Small intestine (tissue), 7 donors: ENCODE results near the gene IGSF21. TPM values are rescaled to one million over a fixed set of nuclear protein-coding genes. Genes with fewer than 3 reads are reported as not detected.
A peak's percentile ranks its signal among the peaks of the same experiment; 100 is the strongest.

Experiments
- DNase-seq, 2 donors: peaks; one replicate each; pipeline versions ENCODE4 v3.0.0 to v3.0.0-alpha.2; 2013
- FAIRE-seq: peaks from 2 replicates; lab custom pipeline; 2012; peaks lifted over from hg19 to GRCh38; lab: Jason Lieb, UNC
- H3K27ac ChIP-seq, 3 donors: one replicate each; pipeline ENCODE4 v1.5.1; 2013; ENCODE audit warnings: low read length in 2 of 3, mild to moderate bottlenecking in 2 of 3, control low read depth in 1 of 3, inconsistent platforms in 1 of 3, low read depth in 1 of 3, moderate library complexity in 1 of 3
- H3K27me3 ChIP-seq, 3 donors: one replicate each; pipeline ENCODE4 v1.6.1; 2013; ENCODE audit warnings: low read length in 3 of 3, inconsistent platforms in 1 of 3; ENCODE audit not compliant: control insufficient read depth in 3 of 3, insufficient read depth in 3 of 3
- H3K36me3 ChIP-seq, 3 donors: one replicate each; pipeline ENCODE4 v1.6.1; 2013; ENCODE audit warnings: low read length in 3 of 3, inconsistent platforms in 1 of 3, low read depth in 1 of 3, mild to moderate bottlenecking in 1 of 3, moderate library complexity in 1 of 3; ENCODE audit not compliant: control insufficient read depth in 3 of 3, insufficient read depth in 2 of 3
- H3K4me1 ChIP-seq, 3 donors: one replicate each; pipeline ENCODE4 v1.6.1; 2013; ENCODE audit warnings: low read length in 2 of 3, inconsistent platforms in 1 of 3, low read depth in 1 of 3, mild to moderate bottlenecking in 1 of 3, moderate library complexity in 1 of 3; ENCODE audit not compliant: control insufficient read depth in 3 of 3, insufficient read depth in 2 of 3
- H3K4me3 ChIP-seq, 3 donors: one replicate each; pipeline ENCODE4 v1.5.1; 2013; ENCODE audit warnings: low read length in 3 of 3, control low read depth in 1 of 3, inconsistent platforms in 1 of 3, low read depth in 1 of 3, mild to moderate bottlenecking in 1 of 3, moderate library complexity in 1 of 3
- H3K9me3 ChIP-seq, 2 donors: one replicate each; pipeline ENCODE4 v1.6.1; 2013; ENCODE audit warnings: low read depth in 1 of 2, low read length in 1 of 2; ENCODE audit not compliant: control insufficient read depth in 2 of 2, insufficient read depth in 1 of 2
- WGBS, 3 donors: extraction: QIAGEN DNeasy Blood & Tissue Kit; methylation state at CpG; one replicate each; pipeline ENCODE4 v1.1.7; 2013; 5-methylcytosine and 5-hydroxymethylcytosine counted together
- polyA plus RNA-seq, 4 donors: library from polyadenylated mRNA; stranded (reverse) in 3 of 4; unstranded in 1 of 4; fragments of 200-250 nt in 3 of 4; fragments of 120-200 nt in 1 of 4; gene quantifications; one replicate each; pipeline versions ENCODE4 v1.2.1 to v1.2.3, GENCODE V29; 2013
- donor health status: healthy with polysubstance abuse.
- donor health status: control.
- donor health status: control.
- donor health status: Bipolar disorder and iron deficiency.
- donor health status: healthy.

The IGSF21 gene
- polyA plus RNA-seq, 4 donors = 0.18 to 0.38 TPM; not detected in 2

DNA sequence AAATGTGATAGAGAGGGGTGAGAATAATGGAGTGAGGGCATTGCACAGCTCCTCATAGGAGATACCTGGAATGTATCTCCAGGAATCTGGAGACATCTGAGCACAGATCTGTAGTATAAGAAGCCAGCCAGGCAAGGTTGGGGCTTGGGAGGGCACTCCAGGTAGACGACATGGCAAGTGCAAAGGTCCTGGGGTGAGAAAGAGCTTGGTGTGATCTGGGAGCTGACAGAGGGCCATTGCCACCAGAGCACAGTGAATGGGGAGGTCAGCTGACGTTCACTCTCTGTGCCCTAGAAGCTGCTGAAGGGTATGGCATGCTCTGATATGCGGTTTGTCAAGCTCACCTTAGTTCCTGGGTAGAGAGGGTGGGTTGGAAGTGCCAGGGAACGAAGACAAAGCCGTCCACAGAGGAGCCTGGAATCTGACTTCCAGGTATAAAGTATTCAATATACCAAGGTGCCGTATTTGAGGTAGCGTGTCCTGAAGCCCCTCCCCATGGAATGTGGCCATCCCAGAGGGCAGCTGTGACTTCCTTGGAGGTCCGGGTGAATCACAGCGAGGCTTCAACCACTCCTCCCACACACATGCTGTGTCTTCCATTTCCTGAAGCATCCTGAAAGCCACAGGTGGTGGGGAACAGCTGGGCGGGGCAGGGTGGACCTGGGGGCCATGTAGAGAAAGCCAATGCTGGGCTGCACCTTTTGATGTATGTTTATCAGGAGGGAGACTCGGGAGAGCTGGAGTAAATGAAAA lies 190.5 kb downstream of the IGSF21 start:
- H3K4me1 ChIP-seq = no peaks in the 10 kb centered on the region
- DNase-seq (no peak), FAIRE-seq (no peak)
- H3K27me3 ChIP-seq = peaks cover 0 to 12% (median 12%) of the 10 kb centered on the region in 3 donors
- whole genome bisulfite sequencing, 3 donors = 28 to 36% (median 33%) methylated on average over 11 of the region's 11 CpGs
- no peaks in the 10 kb centered on the region for H3K36me3 ChIP-seq
- no peaks in the 10 kb centered on the region for H3K9me3 ChIP-seq
- H3K4me3 ChIP-seq = no peak overlapping the region
- H3K27ac ChIP-seq = no peak overlapping the region

DNA sequence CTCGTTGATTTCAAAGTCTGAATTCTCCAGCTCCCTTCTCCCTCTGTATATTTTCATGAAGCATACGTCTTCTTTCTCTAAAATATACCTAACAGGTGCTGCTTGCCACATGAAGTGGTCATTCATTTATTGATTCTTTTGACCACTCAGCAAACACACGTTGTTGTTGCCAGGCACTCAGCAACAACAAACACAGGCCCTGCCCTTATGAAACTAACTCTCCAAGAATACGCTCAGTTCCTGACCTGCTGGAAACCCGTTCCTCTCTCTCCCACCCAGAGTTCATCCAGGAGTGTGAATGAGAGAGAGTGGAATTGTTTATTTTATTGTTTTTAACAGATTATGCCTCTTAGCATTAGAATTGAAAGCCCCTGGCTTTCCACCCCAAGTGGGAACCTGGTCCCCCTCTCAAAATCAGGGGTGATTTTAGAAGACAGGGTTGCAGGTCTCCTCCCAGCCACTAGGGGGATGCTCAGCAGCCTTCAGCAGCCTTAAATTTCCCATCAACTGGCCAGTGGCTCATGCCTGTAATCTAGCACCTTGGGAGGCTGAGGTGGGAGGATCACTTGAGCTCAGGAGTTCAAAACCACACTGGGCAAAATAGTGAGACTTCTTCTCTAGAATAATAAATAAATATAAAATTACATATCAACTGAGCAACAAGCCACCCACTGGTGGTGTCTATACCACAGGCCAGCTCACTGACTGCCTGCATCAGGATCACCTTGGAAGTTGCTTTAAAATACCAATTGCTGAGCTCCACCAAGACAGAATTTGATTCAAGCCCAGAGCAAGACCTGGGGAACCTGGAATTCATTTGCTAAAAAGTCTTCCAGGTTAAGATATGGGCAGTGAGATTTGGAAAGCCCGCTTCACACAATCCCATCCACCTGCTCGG lies 192.1 kb downstream of the IGSF21 start:
- Histone ChIP-seq H3K9me3 (no peaks in the 10 kb centered on the region), H3K4me1 (no peaks in the 10 kb centered on the region), H3K4me3 (no peak overlapping the region), H3K36me3 (no peaks in the 10 kb centered on the region), H3K27ac (no peak overlapping the region), H3K27me3 (peaks cover 0 to 7% (median 4%) of the 10 kb centered on the region in 3 donors)
- peak; percentile 10 to 22 for DNase-seq
- no peak for FAIRE-seq
- 42 to 57% (median 47%) methylated on average over 7 of the region's 7 CpGs for WGBS, 3 donors

DNA sequence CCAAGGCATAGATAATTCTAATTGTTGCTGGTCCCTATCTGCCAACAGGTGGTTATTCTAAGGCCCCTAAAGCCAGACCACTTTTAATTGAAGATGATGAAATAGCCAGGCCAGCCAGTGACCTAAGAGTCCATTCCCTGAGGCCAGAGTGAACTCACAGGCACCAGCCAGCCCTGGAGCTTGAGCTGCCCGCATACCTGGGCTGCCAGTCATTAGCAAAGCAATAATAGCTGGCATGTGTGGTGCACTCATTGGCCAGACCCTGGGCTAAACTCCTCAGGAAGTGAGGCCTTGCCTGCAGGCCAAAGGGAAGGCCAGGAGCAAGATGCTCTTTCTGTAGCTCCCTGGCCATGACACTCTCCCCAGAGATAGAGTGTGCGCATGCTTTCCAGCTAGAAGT lies 192.8 kb downstream of the IGSF21 start:
- Histone ChIP-seq H3K36me3 (no peaks in the 10 kb centered on the region), H3K27ac (no peak overlapping the region), H3K4me3 (no peak overlapping the region), H3K9me3 (no peaks in the 10 kb centered on the region), H3K27me3 (peaks cover 0 to 7% (median under 1%) of the 10 kb centered on the region in 3 donors), H3K4me1 (no peaks in the 10 kb centered on the region)
- FAIRE-seq (no peak), DNase-seq (no peak)
- WGBS, 3 donors = 82 to 86% (median 85%) methylated on average over 2 of the region's 2 CpGs

DNA sequence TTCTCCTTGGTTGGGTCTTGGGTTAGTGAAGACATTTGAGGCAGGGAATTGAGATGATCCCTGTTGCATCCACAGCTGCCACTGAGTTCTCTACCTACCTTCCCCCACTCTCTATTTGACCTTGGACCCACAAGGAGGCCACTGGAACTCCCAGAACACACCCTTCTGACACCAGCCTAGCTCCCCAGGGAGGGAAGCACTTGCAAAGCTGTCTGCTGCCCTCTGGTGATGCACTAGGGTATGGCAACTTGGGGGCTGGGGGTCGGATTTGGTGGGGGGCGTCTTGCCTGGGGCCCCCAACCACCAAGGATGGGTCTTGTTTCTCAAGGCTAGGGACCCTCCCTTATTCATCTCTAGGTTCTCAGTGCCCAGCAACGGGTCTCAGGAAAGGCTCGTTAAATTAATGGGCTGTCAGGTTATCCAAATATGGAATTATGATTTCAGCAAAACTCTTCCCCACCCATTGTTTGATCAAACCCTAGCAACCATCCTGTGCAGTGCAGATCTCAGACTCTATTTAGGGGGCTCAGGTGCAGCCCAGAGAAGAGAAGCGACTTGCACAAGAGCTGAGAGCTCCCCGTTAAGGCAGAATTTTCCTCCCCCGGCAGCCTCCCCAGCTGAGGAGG lies 195.3 kb downstream of the IGSF21 start:
- FAIRE-seq (no peak), DNase-seq (no peak)
- Histone ChIP-seq H3K27me3 (peaks cover 0 to 5% (median 0%) of the 10 kb centered on the region in 3 donors), H3K27ac (no peak overlapping the region), H3K36me3 (no peaks in the 10 kb centered on the region), H3K9me3 (no peaks in the 10 kb centered on the region), H3K4me3 (no peak overlapping the region), H3K4me1 (no peaks in the 10 kb centered on the region)
- WGBS, 3 donors = 23 to 56% (median 36%) methylated on average over 7 of the region's 7 CpGs

DNA sequence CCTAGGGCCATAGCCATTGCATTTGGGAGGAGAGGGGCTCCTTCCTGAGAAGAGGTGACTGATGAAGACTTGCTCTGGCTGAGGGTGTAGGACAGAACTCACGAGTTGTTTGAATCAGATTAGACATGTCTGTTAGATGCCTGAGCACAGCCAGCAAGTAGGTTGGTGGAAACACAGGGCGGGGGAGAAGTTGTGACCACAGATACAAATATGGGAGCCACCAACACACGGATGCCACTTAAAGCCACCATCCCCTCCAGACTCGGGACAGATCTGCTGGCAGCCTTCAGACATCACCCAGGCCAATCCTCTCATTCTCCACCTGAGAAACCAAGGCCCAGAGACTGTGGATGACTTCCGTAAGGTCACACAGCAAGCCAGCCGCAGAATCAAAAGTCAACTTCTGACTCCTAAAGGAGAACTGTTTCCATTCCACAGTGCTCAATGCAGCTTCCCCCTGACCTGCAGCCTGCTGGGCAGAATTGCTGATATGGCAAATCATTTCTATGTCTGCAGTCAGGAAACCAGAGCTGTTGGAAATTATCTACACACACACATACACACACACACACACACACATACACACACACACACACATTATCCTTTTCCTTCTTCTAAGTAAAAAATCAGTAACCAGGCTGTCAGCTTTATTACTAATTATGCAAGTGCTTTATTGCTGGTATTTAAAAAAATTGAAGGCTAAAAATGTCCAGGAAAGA lies 196.7 kb downstream of the IGSF21 start:
- no peaks in the 10 kb centered on the region for H3K27me3 ChIP-seq
- H3K9me3 ChIP-seq = no peaks in the 10 kb centered on the region
- FAIRE-seq (no peak), DNase-seq (no peak)
- WGBS, 3 donors = 61 to 79% (median 68%) methylated on average over 6 of the region's 6 CpGs
- no peaks in the 10 kb centered on the region for H3K4me1 ChIP-seq
- H3K4me3 ChIP-seq = no peak overlapping the region
- H3K36me3 ChIP-seq = no peaks in the 10 kb centered on the region
- no peak overlapping the region for H3K27ac ChIP-seq

DNA sequence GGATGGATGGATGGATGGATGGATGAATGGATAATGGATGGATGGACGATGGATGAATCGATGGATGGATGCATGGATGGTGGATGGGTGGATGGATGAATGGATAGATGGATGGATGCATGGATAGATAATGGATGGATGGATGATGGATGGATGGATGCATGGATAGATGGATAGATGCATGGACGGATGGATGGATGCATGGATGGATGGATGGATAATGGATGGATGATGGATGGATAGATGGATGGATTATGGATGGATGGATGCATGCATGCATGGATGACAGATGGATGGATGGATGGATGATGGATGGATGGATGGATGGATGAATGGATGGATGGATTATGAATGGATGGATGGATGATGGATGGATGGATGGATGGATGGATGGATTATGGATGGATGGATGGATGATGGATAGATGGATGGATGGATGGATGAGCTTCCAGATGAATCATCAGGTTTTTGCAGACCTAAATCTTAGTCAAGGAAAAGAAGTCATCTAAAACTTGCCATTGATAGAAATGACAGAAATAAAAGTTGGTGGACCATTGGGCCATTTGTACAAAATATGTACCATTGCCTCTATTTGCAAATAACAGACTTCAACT lies 197.7 kb downstream of the IGSF21 start:
- Histone ChIP-seq H3K36me3 (no peaks in the 10 kb centered on the region), H3K27ac (no peak overlapping the region), H3K4me1 (no peaks in the 10 kb centered on the region), H3K9me3 (no peaks in the 10 kb centered on the region), H3K27me3 (no peaks in the 10 kb centered on the region), H3K4me3 (no peak overlapping the region)
- FAIRE-seq = no peak
- 83 to 88% (median 87%) methylated on average over 3 of the region's 3 CpGs for WGBS, 3 donors
- DNase-seq = no peak

DNA sequence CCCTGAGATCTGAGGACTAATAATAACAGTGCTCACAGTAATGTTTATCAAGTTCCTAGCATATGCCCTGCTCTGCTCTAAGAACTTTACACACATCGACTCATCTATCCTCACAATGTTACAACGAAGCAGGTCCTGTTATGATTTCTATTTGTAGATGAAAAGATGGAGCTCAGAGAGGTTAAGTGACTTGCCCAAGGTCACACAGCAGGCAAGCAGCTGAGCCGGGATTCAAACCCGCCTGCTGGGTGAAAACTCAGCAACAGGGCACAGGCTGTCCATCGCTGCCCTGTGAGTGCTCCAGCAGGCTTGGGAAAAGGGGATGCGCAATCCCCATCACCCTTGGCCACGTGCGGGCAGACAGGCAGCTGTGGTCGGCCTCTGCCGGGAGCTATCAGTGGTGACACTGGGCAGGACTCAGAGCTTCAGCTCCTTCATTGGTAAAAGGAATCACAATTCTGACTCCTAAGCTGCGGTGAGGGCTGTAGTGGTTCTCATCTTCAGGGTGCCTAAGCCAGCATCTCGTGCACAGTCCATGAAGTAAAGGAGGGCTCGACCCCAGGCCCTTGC lies 199.8 kb downstream of the IGSF21 start:
- DNase-seq (no peak), FAIRE-seq (no peak)
- Histone ChIP-seq H3K36me3 (no peaks in the 10 kb centered on the region), H3K27ac (no peak overlapping the region), H3K4me1 (no peaks in the 10 kb centered on the region), H3K9me3 (no peaks in the 10 kb centered on the region), H3K4me3 (no peak overlapping the region), H3K27me3 (no peaks in the 10 kb centered on the region)
- WGBS, 3 donors = 71 to 78% (median 71%) methylated on average over 13 of the region's 13 CpGs
